Stimulated activated CD4-positive, alpha-beta T cell treated with anti-CD3 and anti-CD28 coated beads, Interleukin-4, amount 100 ng/mL, for 4 hours (primary cell): Measurements from ENCODE around the gene RETREG1.
A peak's percentile ranks its signal among the peaks of the same experiment; 100 is the strongest.
"Not testable (repeated sequence)": the region's sequence is repeated elsewhere in the genome, so short reads cannot be mapped to it uniquely, and the experiment has no call there.

ENCODE experiments used
- DNase-seq, 2 experiments: peaks; one replicate each; pipeline ENCODE4 v3.0.0-alpha.2; 2020

Gene RETREG1

GRCh38 chr5:16615741-16616535, 859 bp downstream of the RETREG1 start:
- peak in 1 of 2 experiments; percentile 14 for DNase-seq

DNA sequence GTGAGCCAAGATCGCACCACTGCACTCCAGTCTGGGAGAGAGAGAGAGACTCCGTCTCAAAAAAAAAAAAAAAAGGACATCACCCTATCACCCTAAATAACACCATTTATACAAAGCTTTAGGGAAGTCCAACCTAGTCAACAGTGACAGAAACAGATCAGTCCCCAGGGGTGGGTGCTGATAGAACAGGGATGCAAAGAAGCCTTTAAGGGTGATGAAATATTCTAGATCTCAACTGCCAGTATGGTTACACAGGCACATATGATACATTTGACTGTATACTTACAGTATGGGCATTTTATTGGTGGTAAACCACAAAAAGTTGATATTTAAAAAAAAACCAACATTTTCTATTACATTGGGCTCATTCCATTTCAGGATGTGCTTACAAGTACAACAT, 4.8 kb downstream of the RETREG1 start:
- DNase-seq = no peak

- not testable (repeated sequence) for DNase-seq
Observed at GRCh38 chr5:16610896-16611295, 5.9 kb downstream of the RETREG1 start.

- no peak for DNase-seq
Observed at GRCh38 chr5:16609412-16609811, 7.4 kb downstream of the RETREG1 start.

GRCh38 chr5:16606628-16607027, 10.2 kb downstream of the RETREG1 start:
- DNase-seq = no peak

- no peak for DNase-seq
Observed at GRCh38 chr5:16603701-16604100, 13.1 kb downstream of the RETREG1 start.

DNA sequence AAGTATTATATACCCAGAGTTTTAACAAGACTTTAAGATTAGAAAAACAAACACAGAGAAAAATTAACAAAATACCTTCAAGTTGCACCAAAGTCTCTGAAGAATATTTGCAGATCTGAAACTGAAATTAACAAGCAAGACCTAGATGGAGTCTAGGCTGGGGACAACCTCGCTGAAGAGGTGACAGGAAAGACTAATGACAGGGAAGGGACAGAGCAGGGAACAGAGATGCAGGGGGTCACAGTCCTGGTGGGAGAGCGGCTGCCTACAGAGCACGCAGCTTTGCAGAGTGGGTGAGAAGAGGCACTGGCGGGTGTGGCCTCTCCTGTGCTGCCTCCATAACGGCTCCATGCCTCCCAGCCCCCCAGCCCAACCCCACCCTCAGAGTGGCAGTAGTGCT, 13.5 kb downstream of the RETREG1 start:
- no peak for DNase-seq

DNA sequence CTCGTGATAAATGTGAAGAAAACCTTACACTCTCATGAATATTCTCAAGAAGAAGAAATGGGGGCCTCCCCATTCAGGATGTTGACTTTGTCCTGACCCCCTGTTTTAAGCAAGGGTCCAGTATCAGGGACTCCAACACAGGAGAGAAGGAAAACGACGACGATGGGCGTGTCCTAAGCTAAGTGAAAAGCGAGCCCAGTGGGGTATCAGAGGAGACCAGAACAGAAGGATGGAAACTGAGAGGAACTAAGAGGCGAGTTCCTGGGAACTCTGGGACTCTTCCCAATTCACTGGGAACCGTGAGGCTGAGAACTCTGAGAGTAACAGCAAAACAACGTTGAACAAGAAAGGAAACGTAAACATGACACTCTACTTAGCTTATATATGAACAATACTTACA, 14.6 kb downstream of the RETREG1 start:
- DNase-seq = no peak

DNA sequence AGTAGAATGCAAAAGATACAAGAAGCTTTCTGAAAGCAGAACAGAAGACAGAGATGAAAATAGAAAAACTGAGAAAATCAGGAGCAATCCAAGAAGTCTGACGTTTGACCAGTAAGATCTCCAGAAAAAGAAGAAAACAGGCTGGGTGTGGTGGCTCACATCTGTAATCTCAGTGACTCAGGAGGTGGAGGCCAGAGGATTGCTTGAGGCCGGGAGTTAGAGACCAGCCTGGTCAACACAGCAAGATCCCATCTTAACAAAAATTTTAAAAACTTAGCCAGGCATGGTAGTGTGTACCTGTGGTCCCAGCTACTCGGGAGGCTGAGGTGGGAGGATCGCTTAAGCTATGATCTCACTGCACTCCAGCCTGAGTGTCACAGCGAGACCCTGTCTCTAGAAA, 15.9 kb downstream of the RETREG1 start:
- no peak for DNase-seq

DNA sequence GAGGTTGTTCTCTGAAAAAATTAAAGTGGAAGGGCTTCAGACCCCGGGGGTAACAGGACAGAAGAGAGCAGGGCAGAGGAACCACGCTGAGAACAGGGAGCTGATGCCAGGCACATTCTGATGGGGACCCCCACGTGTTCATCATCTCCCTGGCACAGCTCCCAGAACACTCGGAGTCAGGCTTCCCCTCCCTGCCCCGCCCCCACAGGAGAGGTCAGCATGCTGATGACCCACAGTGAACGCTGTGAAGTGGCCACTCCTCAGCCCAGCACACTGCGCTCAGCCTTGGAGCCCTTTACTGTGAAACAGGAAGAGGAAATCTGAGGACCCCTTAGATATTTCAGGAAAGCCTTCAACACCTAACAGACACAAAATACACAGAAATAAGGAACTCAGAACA, 16.4 kb downstream of the RETREG1 start:
- no peak for DNase-seq

DNA sequence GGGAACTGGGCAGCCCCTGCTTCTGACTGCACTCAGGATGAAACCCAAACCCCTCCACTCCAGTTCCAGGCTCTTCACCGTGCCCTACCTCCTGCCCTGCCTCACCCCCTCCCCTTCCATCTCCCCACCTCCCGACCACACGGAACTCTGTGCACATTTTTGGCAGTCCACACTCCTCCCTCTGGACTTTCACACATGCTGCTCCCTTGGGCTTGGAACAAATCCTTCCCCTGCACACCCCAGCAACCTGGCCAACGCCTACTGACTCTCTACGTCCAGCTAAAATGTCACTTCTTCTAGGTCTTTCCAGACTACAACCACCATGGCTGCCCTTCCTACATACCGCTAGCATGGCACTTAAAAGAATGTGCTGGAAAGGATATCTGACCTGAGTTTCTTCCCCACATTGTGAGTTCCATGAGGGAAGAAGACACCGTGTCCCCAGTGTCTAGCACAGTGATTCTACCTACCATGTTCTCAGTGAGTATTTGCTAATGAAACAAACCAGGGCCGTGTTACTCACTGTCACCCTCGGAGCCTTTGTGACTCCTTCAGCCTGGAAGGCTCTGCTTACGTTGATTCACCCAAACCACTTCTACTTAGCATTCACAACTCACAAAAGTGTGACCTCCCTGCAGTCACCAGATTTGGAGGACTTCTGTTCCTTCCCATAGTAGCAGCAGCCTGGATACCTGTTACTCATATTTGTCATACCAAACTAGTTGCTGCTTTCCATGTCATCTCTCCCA, 18.7 kb downstream of the RETREG1 start:
- no peak for DNase-seq

DNA sequence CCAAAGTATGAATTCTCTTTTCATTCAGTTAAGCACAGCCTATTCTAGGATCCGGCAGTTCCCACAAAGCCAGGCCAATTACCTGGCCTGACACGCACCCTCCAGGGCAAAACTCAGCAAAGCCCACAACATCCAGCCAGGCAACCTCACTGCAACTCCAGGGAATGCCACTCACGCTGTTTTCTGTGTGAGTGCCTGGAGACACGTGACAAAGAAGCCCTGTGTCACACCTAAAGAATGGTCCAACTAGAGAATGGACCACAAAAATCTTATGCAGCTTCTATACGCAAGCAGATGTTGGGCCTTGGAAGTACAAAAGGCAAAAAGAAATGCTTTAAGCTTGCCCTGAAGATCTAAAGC, 20.2 kb downstream of the RETREG1 start:
- no peak for DNase-seq

- DNase-seq = no peak
Observed at GRCh38 chr5:16595881-16596580, 20.8 kb downstream of the RETREG1 start.

- no peak for DNase-seq
Observed at GRCh38 chr5:16593628-16594027, 23.2 kb downstream of the RETREG1 start.

- DNase-seq = no peak
Observed at GRCh38 chr5:16593013-16593412, 23.8 kb downstream of the RETREG1 start.

- no peak for DNase-seq
Observed at GRCh38 chr5:16592255-16592654, 24.5 kb downstream of the RETREG1 start.

- DNase-seq = no peak
Observed at GRCh38 chr5:16590685-16591084, 26.1 kb downstream of the RETREG1 start.

- no peak for DNase-seq
Observed at GRCh38 chr5:16589658-16590057, 27.1 kb downstream of the RETREG1 start.

DNA sequence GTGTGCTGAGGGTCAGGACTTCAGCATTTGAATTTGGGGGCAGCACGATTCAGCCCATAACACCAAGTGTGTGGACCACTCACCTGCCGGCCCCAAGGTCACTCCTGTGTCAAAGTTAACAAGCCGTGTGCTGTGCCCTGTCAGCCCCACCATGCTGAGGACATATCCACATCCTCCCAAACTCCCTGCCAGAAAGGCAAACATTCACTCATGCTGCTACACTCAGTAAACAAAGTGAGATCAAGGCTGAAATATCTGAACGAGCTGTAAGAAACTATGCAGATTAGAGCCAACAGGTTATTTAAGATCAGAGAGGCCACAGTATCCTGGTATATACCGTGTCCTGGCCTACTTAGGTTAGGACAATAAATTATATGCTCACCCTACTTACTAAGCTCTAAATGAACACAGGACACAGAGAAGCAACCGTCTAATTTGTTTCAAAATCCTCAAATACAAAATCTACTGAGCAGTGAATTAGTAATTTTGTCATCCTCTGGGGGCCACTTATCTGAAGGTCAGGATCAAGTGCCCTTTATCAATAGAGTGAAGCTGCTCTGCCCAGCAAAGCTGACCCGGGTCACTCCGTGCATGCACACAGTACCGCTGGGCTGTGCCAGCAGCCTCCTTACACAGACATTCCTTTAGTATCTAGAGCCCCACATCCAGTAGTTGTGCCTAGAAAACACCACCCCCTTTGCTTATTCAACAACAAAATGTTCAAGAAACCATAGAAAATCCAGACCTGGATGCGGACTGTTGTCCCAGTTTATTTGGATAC, 28.2 kb downstream of the RETREG1 start:
- DNase-seq = no peak

DNA sequence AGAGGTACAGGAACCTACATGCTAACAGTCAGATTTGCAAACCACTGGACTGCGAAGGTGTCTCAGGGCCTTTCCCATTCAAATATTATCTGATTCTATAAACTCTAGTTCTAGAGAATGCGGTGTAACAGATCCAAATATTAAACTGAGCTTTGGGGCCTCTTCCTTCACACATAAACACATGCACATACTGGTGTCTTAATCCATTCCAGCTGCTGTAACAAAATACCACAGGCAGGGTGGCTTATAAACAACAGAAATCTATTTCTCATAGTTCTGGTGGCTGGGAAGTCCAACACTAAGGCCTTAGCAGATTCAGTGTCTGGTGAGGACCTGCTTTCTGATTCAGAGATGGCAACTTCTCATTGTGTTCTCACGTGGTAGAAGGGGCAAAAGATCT, 30.2 kb downstream of the RETREG1 start:
- DNase-seq = no peak

DNA sequence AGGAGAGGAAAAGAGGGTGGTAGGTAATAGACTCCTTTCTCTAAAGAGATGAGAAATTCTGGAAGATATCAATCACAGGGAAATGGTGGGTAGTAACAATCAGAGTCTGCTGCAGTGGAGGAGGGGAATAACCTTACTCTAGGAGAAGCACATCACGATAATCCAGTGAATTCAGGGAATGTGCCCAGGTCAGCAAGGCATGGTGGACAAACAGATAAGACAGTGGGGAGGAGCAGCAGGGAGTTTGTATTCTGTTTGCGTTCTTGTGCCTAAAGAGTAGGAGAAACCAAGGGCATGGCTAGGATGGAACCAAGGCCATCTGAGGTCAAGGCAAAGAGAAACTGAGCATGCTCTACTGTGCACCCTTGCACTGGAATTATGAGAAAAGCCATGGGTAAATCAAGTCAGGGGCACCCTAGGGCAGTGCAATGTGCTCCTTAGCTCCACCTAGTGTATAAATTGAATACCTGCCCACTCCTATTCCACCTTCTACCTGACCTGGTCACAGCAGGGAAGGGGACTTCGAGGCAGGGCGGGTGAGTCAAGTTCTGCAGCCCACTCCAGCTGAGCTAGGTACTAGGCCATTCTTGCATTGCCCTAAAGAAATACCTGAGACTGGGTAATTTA, 31.6 kb downstream of the RETREG1 start:
- DNase-seq = no peak

- DNase-seq = no peak
Observed at GRCh38 chr5:16582081-16582480, 34.7 kb downstream of the RETREG1 start.

DNA sequence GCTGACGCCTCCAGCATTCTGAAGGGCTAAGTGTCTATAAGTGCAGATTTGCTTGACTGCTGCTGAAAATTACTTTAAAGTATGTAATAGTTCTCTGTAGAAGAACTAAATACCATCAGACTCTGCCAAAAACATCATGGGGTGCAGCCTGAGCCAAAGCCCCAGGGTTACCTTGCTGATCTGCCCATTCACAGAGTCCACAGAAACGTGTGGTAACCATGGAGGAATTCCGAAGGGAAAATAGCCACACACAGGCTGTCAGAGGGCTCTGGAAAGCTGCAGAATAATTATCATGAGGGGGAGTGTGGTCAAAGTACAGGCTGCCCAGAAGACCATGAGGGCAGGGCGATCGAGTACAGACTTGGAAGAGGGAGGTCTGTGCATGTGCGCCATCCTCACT, 36.4 kb downstream of the RETREG1 start:
- no peak for DNase-seq
